ENCODE measurements around the gene ZNF679.
"Not testable (repeated sequence)": the region's sequence is repeated elsewhere in the genome, so short reads cannot be mapped to it uniquely, and the experiment has no call there.

The ZNF679 gene

DNA sequence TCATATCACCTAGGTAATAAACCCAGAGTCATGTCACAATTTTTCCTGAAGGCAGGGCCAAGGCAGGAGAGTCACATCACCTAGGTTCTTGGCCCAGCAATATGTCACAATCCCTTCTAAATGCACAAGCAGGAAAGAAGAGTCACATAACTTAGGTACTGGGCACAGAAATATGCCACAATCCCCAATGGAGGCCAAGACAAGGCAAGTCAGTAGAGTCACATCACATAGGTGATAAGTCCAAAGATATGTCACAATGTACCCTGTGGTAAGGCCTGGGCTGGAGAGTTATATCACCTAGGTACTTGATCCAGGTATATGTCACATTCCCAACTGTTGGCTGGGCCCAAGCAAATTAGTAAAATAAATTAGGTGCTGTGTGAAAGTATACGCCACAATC is at the start of gene ZNF679:
Gene ZNF679, plus strand, starts transcription at position 301 of the 400 bp plus-strand sequence. CDS start 20,644 bp downstream, outside the sequence.
- not testable (repeated sequence) for DNase-seq

DNA sequence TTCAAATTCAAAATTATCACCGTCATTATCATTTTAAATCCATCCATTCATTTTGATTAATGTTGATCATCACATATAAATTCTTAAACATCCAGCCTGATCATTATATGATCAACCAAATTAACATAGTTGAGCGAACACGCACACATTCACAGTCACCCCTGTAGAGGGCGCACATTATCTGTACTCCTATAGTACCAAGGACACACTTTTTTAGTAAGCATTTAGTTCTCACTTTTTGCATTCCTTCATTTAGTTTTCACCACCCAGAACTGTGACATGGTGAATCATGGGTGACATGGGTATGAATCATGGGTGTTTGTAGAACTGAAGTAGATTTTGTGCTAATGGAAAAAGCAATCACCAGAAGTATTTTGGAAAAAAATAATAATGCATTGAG is 47.3 kb upstream of the ZNF679 start:
- no peak for DNase-seq

DNA sequence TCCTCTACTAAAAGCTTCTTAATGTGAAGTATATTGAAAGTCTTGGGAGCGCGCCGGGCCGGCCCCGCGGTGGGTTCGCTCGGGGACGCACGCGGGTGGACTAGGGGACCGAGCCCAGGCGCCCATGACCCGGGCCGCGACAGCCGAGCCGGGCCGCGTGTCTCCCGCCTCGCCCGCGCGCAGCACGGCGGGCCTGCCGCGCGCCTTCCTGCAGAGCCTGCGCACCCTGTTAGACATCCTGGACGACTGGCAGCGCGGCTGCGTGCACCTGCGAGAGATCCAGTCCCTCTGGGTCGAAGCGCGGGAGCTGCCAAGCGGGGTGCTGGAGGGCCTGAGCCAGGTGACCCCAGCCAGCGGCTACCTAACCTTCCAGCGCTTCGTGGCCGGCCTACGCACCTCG is 46.7 kb upstream of the ZNF679 start:
- no peak for DNase-seq

DNA sequence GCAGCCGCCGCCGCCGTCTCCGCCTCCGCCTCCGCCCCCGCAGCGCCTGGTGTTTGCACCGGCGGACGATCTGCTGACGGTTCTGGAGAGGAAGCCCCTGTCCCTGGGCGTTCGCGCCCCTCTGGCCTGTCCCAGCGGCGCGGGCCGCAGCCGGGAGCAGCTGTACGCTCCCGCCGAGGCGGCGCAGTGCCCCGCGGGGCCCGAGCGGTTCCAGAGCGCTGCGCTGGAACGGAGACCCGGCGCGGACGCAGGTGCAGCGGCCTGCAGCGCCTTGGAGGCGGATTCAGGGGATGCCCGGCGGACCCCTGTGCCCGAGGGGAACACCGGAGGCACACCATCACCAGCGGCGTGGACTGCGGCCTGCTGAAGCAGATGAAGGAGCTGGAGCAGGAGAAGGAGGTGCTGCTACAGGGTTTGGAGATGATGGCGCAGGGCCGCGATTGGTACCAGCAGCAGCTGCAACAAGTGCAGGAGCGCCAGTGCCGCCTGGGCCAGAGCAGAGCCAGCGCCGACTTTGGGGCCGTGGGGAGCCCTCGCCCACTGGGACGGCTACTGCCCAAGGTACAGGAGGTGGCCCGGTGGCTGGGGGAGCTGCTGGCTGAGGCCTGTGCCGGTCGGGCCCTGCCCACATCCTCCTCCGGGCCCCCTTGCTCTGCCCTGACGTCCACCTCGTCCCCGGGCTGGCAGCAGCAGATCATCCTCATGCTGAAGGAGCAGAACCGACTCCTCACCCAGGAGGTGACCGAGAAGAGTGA is 46.1 kb upstream of the ZNF679 start:
- no peak for DNase-seq

DNA sequence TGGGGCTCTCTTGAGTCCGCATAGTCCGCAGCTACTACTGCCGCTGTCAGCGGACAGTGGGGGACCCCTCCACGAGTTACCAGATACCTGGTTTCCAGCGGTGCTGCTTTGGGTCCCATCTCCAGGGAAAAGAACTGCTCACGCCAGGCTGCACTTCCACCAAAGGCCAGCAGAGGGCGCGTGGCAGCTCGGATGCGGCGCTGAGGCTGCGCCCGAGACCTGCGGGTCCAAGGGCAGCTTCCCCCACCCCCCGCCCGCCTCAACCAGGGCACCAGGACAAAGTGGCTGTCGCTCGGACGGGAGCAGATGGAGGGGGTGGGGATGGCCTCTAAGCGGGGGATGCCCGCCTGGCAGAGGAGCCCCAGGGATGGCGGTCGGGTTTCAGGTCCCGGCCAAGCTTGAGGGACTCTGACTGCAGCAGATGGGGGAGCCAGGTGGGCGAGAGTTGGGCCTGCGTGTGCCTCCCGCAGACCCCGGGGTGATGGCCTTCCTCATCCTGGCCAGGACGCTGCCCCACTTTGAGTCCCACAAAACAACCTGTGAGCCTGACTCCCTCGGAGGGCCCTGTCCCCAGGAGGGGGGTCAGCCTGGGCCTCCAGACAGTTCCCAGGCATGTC is 45.0 kb upstream of the ZNF679 start:
- no peak for DNase-seq

DNA sequence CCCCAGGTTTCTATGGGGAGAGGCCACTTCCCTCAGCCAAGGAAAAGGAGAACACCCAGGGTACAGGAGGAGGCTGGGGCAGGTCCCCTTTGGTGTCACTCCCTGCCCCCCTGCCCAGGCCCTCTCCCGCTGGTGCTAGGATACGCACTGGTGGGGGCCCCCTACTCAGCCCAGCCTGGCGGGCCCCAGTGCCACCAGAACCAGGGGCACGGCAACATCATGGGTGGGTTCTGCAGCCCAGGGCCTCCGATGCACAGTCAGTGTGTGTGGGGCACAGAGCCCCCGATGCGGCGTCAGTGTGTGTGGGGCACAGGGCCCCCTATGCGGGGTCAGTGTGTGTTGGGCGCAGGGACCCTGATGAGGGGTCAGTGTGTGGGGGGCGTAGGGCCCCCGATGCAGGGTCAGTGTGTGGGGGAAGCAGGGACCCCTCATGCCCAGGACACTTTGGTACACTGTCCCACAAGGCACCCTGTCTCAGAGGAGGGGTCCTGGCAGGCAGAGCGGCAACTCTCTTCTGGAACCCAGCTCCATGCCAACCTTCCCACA is 44.4 kb upstream of the ZNF679 start:
- no peak for DNase-seq

DNA sequence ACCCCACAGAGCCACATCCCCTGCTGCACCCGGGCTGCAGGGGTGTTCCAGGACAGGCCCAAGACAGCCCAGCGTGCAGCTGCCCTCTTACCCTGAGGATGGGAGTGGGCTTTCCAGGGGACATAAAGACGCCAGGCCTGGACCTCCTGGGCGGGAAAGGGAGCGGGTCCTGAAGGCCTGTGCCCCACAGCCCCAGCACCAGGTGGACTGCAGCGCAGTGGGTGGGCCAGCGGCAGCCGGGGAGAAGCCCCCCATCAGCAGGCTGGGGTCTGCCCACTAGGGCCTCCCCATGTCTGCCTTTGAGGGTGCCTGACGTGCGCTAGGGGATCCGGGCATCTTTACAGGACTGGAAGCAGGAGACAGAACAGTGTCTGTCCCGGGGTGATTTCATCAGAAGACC is 43.9 kb upstream of the ZNF679 start:
- no peak for DNase-seq

DNA sequence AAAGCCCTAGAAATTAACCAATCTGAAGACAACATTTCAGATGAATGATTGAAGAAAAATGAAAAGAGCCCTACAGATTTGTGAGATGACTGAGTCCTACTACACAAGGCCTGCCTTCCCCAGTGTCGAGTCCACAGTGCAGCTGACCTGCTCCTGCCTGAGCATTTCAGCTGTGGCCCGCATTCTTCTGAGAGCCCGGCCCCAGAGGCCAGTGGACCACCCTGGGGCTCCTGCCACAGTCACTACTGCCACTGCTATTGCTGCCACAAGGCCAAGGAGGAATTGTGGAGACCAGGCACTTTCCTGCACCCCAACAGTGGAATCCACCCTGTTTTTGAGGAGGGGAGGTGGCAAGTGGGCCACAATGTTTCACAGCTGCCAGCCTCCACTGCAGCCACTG is 40.9 kb upstream of the ZNF679 start:
- no peak for DNase-seq

DNA sequence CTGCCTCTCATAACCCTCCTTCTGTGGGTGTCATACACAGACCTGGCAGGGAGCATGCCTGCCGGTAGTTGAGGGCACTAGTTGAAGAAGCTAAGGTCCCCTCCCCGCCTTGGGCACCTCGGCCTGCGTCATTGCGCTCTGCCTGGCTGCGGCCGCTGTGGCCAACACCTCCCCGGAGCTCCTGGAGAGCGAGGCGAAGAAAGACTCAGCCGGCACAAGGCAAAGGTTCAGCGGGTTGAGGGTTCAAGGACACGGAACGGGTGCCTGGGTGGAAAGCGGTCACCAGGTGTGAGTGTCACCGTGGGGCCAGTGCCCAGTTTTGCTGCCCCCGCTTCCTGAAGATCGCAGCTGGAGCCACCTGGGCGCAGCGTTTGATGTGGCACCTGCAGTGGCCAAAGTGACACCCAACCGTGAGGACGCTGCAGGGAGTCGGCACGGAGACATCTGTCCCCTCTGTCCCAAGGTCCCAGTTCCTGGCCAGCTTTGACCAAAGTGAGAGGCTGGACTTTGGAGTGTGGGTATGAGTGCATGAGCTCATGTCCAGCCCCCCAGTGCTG is 36.0 kb upstream of the ZNF679 start:
- no peak for DNase-seq

DNA sequence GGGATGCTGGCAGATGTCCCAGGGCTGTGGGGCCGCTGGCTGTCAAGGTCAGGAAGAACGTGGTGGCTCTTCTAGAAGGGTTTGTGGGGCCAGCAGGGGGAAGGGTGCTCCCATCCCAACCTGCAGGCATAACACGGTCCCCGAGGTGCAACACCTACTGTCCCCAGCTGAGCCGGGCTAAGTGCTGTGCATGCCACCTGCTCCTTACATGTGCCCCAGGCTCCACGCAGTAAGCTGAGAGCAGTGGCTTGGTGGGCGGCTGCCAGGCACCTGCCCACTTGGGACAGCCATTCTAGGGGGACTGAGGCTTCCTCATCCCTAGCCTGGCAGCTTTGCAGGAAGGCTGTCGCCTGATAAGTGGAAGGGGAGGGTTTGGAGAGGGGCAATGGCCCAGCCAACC is 35.5 kb upstream of the ZNF679 start:
- DNase-seq: no peak

DNA sequence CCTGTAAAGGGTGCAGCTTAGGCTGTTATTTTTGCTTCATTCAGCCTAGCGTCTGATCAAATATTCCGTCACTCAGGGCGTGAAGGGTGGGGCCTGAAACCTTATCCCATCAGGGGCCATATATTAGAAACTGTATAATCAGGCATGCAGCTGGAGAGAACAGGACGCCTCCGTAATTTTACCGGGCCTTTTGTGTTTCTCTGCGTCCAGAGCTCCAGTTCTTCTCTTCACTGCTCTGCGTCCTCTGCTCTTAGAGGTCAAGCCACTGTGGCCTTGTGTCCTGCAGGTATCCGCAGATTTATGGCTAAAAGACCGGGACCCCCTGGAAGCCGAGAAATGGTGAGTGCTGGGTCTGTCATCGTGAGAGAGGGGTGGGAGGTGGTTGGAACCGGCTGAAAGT is 21.4 kb upstream of the ZNF679 start, which contains the start of gene ZNF735:
Gene ZNF735, plus strand, starts transcription at position 301 of the 400 bp plus-strand sequence. Its CDS starts 0 bp downstream, at position 301.
- DNase-seq: no peak

DNA sequence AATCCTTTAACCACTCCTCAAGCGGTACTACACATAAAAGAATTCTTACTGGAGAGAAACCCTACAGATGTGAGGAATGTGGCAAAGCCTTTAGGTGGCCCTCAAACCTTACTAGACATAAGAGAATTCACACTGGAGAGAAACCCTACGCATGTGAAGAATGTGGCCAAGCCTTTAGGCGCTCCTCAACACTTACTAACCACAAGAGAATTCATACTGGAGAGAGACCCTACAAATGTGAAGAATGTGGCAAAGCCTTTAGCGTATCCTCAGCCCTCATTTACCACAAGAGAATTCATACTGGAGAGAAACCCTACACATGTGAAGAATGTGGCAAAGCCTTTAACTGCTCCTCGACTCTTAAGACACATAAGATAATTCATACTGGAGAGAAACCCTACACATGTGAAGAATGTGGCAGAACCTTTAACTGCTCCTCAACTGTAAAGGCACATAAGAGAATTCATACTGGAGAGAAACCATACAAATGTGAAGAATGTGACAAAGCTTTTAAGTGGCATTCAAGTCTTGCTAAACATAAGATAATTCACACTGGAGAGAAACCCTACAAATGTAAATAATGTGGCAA is 8.5 kb upstream of the ZNF679 start:
- DNase-seq: not testable (repeated sequence)

DNA sequence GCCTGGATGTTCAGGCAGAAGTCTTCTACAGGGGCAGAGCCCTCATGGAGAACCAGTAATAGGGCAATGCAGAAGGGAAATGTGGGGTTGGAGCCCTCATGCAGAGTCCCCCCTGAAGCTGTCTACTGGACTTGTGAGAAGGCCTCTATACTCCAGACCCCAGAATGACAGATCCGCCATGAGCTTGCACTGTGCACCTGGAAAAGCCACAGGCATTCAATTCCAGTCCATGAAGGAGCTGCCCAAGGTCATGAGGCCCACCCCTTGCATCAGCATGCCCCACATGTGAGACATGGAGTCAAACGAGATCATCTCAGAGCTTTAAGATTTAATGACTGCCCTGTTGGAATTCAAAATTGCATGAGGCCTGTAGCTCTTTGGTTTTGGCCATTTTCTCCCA is 4.9 kb upstream of the ZNF679 start:
- no peak for DNase-seq

DNA sequence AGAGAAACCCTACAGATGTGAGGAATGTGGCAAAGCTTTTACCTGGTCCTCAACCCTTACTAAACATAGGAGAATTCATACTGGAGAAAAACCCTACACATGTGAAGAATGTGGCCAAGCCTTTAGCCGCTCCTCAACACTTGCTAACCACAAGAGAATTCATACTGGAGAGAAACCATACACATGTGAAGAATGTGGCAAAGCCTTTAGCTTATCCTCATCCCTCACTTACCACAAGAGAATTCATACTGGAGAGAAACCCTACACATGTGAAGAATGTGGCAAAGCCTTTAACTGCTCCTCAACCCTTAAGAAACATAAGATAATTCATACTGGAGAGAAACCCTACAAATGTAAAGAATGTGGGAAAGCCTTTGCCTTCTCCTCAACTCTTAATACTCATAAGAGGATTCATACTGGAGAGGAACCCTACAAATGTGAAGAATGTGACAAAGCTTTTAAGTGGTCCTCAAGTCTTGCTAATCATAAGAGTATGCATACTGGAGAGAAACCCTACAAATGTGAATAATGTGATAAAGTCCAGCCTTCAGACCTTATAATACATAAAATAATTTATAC is 38.2 kb downstream of the ZNF679 start:
- no peak for DNase-seq

DNA sequence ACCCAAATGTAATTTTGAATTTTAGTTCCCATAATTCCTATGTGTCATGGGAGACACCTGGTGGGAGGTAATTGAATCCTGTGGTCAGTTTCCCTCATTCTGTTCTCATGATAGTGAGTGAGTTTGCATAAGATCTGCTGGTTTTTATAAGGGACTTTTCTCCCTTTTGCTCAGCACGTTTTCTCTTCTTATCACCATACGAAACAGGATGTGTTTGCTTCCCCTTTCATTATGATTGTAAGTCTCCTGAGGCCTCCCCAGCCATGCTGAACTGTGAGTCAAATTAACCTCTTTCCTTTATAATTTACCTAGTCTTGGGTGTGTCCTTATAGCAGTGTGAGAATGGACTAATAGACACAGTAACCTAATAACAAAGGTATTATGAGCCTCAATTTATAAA is 49.4 kb downstream of the ZNF679 start:
- no peak for DNase-seq

DNA sequence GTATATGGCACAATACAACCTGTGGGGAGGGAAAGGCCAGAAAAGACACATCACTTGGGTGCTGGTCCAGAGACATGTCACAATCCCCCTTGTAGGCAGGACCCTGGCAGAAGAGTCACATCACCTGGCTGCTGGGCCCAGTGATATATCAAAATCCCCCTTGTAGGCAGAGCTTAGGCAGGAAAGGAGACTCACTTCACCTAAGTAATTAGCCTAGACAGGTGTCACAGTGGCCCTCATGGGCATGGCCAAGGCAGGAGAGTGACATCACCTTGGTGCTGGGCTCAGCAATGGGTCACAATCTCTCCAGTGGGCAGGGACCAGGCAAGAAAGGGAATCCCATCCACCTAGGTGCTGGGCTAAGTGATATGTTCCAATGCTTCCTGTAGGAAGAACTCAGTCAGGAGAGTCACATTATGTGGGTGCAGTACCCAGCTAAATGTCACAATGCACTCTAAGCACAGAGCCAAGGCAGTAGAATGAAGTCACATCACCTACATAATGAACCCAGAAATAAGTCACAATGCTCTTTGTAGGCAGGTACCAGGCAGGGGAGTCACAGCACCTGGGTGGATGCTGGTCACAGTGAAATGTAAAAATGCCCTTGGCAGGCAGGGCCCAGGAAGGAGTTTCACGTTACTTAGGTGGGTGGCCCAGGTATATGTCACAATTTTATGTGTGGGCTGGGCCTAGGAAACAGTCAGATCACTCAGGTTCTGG is 66.6 kb downstream of the ZNF679 start:
- no peak for DNase-seq

DNA sequence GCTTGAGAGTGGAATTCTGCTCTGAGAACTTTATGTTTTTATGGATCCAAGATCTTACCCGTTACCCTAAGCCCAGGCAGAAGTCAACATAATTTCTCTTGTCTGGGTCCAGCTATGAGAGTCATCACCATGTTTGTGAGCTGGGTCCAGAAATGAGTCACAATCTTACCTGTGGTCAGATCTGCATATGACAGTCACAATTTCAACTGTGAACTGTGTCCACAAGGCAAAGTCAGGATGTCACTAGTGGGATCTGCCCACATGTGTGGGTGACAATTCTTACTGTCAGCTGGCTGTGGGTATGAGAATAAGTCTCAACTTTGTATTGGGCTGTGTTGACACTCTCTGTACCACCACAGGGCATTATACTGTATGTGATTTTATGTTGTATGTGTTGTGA is 69.1 kb downstream of the ZNF679 start:
- DNase-seq: not testable (repeated sequence)

DNA sequence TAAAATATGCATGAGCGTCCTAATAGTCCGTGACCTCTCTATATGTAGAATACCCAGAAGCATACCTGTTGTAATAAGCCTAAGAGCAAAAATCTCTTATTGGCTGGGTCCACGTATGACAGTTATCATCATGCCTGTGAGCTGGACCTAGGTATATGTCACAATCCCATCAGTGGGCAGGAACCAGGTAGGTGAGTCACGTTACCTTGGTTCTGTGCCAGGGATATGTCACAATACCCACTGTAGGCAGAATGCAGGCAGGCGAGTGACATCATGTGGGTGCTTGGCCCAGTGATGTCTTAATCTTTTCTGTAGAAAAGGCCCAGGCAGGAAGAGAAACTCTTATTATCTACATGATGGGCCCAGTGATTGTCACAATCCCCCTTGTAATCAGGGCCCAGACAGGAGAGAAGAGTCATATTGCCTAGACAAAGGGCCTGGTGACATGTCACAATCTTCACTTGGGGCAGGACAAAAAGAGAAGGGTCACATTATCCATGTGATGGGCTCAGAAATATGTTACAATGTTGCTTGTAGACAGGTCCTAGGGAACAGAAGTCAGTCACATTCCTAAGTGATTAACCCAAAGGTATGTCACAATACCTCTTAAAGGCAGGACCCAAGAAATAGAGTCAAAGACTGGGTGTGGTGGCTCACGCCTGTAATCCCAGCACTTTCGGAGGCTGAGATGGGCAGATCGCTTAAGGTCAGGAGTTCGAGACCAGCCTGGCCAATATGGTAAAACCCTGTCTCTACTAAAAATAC is 72.5 kb downstream of the ZNF679 start:
- no peak for DNase-seq

DNA sequence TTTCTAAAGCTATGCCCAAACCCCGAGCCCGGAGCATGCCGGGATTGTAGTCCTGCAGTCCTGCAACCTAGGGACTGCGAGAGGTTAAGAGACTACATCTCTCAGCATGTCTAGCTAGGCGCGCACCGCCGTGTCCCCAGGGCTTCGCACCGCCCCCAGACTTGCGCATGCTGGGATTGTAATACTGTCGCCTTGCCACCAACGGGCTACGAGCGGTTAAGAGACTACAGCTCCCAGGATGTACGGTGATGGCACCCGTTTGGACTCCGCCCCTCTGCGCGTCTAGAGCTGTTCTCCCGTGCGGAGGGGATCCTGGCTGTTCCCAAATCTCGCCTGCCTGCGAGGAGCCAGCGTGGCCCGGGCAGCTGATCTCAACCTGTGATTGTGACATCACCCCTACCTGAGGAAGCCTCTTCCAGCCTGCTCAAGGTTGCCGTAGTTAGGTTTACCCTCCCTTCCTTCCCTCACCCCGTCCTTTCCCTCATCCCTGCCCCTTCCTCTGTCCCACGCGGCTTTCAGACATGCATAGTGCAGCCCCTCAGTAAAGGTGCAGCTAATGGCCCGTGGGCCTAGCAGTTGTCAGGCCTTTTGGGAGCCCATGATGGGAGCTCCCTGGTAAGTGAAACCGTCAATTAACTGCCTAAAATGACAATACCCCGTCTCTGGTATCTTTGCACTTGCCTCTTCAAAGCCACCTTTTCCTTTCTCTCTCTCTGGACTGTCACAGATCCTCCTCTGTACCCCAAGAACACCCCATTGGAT is 79.2 kb downstream of the ZNF679 start:
- DNase-seq: peak; percentile 82

DNA sequence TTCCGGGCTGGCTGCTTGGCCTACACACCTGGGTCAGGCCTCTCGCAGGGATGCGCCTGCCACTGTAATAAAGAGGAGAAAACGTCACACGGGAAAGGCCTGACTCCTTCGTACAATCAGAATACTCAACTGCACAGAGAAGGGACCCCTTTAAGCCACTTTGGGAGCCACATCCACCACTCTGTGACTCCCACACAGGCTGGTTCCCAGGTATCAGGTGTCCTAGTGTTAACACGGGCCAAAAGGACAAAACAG is 79.7 kb downstream of the ZNF679 start:
- DNase-seq: no peak

DNA sequence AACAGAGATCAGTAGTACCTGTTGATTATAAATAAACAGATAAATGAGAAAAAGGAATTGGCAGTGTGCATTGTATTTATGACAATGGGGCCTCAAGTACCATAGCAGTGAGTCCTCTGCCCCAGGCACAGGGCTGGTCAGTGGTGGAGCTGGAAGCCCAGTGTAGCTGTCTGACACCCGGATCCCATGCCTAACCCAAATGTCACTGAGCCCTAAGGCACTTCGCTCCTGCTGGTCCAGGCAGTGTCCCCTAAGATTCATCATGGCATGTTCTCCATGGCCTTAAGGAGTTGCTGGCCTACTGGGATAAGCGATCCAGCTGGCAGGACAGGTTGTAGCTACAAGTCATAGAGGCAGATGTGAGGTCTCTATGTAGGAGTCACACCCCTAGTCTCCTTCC is 82.2 kb downstream of the ZNF679 start:
- DNase-seq: no peak
